Body of pancreas (tissue), 4 donors: ENCODE measurements around the gene PRRC2A.

Experiments
- POLR2A ChIP-seq, 3 donors: fragments of 450-650 bp; IDR thresholded peaks; one replicate each; pipeline ENCODE4 v1.6.1; 2016; ENCODE audit warnings: antibody characterized with exemption in 3 of 3, mild to moderate bottlenecking in 2 of 3
- TF ChIP-seq, protein P1 (sequence below), 7 experiments: fragments of 450-650 bp in 4 of 7; fragments of 200-600 bp in 3 of 7; sonication (generic) in 3 of 7; IDR thresholded peaks; one replicate each; pipeline ENCODE4 v1.5.1; 2016 to 2019; ENCODE audit warnings: antibody characterized with exemption in 7 of 7

DNA sequence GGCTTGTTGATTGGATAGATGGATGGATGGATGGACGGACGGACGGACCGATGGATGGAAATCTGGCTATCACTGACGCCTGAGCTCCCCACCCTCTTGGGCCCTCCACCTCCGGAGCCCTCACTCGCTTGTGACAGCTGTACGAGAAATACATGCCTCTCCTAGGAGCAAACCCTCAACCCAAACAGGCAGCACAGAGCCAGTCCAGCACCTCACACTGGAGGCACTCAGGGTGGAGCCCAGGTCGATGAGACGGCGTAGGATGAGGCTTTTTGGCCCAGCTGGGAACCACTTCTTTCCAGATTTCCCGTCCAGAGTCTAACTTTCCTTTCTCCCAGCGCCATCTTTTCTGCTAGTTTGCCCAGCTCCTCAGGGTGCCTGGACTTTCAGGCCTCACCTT, 63.1 kb downstream of the PRRC2A start:
- TF ChIP-seq, protein P1, sequence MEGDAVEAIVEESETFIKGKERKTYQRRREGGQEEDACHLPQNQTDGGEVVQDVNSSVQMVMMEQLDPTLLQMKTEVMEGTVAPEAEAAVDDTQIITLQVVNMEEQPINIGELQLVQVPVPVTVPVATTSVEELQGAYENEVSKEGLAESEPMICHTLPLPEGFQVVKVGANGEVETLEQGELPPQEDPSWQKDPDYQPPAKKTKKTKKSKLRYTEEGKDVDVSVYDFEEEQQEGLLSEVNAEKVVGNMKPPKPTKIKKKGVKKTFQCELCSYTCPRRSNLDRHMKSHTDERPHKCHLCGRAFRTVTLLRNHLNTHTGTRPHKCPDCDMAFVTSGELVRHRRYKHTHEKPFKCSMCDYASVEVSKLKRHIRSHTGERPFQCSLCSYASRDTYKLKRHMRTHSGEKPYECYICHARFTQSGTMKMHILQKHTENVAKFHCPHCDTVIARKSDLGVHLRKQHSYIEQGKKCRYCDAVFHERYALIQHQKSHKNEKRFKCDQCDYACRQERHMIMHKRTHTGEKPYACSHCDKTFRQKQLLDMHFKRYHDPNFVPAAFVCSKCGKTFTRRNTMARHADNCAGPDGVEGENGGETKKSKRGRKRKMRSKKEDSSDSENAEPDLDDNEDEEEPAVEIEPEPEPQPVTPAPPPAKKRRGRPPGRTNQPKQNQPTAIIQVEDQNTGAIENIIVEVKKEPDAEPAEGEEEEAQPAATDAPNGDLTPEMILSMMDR (IDR thresholded peaks at IDR 0.05), result no peak
- no peak for TF ChIP-seq POLR2A (IDR thresholded peaks at IDR 0.05)
